Cardiac fibroblast (primary cell): ENCODE data around the gene TSTD2.
"Not testable (repeated sequence)": the region's sequence is repeated elsewhere in the genome, so short reads cannot be mapped to it uniquely, and the experiment has no call there.

Source experiments
- DNase-seq, 2 donors: peaks; one replicate each; pipeline versions ENCODE4 v3.0.0 to v3.0.0-alpha.2; 2010; ENCODE audit warnings: low read depth in 2 of 2
- H3K4me3 ChIP-seq, 2 donors: replicated peaks in 1 of 2; 1 replicate in 1 of 2; 2 replicates in 1 of 2; pipeline ENCODE4 v1.5.1; 2011; ENCODE audit warnings: low read depth in 2 of 2, low read length in 2 of 2, mild to moderate bottlenecking in 2 of 2, moderate library complexity in 1 of 2
- TF ChIP-seq, protein P1 (sequence below): IDR thresholded peaks from one replicate; pipeline ENCODE4 v1.5.1; 2011; ENCODE audit warnings: low read depth, mild to moderate bottlenecking, low read length, inconsistent platforms

TSTD2 gene

GRCh38 chr9:97575673-97576200 lies 57.4 kb downstream of the TSTD2 start:
- TF ChIP-seq, protein P1, sequence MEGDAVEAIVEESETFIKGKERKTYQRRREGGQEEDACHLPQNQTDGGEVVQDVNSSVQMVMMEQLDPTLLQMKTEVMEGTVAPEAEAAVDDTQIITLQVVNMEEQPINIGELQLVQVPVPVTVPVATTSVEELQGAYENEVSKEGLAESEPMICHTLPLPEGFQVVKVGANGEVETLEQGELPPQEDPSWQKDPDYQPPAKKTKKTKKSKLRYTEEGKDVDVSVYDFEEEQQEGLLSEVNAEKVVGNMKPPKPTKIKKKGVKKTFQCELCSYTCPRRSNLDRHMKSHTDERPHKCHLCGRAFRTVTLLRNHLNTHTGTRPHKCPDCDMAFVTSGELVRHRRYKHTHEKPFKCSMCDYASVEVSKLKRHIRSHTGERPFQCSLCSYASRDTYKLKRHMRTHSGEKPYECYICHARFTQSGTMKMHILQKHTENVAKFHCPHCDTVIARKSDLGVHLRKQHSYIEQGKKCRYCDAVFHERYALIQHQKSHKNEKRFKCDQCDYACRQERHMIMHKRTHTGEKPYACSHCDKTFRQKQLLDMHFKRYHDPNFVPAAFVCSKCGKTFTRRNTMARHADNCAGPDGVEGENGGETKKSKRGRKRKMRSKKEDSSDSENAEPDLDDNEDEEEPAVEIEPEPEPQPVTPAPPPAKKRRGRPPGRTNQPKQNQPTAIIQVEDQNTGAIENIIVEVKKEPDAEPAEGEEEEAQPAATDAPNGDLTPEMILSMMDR = no peak
- DNase-seq = no peak
- H3K4me3 ChIP-seq = no peak overlapping the region

- not testable (repeated sequence) for H3K4me3 ChIP-seq, DNase-seq
Measured at GRCh38 chr9:97574921-97575672, 58.1 kb downstream of the TSTD2 start.

DNA sequence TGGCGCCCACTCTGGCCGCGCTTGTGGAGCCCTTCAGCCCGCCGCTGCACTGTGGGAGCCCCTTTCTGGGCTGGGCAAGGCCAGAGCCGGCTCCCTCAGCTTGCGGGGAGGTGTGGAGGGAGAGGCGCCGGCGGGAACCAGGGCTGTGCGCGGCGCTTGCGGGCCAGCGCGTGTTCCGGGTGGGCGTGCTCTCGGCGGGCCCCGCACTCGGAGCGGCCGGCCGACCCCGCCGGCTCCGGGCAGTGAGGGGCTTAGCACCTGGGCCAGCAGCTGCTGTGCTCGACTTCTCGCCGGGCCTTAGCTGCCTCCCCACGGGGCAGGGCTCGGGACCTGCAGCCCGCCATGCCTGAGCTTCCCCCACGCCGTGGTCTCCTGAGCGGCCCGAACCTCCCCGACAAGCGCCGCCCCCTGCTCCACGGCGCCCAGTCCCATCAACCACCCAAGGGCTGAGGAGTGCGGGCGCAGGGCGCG lies 59.0 kb downstream of the TSTD2 start:
- not testable (repeated sequence) for DNase-seq, H3K4me3 ChIP-seq

DNA sequence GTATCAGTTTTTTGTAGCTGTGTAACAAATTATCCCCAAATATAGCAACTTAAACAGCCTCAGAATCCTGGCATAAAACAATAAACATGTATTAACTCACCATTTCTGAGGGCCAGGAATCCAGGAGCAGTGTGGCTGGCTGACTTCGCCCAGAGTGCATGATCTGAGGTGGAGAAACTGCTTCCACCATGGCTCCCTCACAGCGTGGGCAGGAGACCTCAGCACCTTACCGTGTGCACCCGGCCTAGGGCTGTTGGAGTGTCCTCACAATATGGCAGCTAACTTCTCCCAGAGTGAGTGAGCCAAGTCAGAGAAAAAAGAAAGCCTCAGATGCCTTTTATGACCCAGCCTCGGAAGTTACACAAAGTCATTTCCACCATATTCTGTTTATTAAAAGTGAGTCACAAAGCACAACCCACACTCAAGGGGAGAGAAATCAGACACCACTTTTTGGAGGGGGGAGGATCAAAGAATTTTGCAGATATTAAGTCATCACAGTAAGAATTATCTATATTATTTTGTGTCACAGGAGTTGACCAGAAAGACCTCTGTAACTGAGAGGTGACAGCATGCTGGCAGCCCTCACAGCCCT lies 59.6 kb downstream of the TSTD2 start:
- H3K4me3 ChIP-seq = no peak overlapping the region
- DNase-seq = no peak
- TF ChIP-seq, protein P1 = no peak

GRCh38 chr9:97572892-97573365 lies 60.2 kb downstream of the TSTD2 start:
- DNase-seq = no peak
- TF ChIP-seq, protein P1 = no peak
- no peak overlapping the region for H3K4me3 ChIP-seq

- TF ChIP-seq, protein P1 = no peak
- DNase-seq = no peak
- H3K4me3 ChIP-seq = no peak overlapping the region
Measured at GRCh38 chr9:97572196-97572891, 60.8 kb downstream of the TSTD2 start.

DNA sequence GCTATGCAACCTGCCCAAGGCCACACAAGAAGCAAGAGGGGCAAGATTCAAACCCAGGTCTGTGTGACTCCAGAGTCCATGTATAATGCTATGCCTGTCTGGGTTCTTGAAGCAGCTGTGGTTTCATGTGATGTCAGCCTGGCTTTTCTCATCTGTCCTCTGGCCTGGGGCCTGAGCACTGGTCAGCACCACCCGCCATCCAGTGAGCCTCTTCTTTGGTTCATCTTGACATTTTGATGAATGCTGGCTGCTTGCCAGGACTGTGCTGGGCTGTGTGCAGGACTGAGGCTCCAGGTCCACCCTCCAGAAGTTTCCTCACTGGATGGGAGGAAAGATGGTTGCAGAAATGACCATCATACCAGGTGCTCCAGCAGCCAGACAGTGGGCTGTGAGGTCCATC lies 61.5 kb downstream of the TSTD2 start:
- DNase-seq = peak in 1 of 2 donors; percentile 34
- TF ChIP-seq, protein P1 = no peak
- H3K4me3 ChIP-seq = no peak overlapping the region
